GM12878 (cell line): Measurements from ENCODE around the gene SELENBP1.

ENCODE experiments used
- EZH2 ChIP-seq: IDR thresholded peaks from 2 replicates; pipeline ENCODE4 v1.6.1; 2012; ENCODE audit warnings: low read depth, mild to moderate bottlenecking, control low read depth, inconsistent platforms, low read length, borderline replicate concordance; ENCODE audit not compliant: control insufficient read depth
- FOXM1 ChIP-seq: IDR thresholded peaks from 2 replicates; pipeline ENCODE4 v1.6.1; 2012; ENCODE audit warnings: low read depth, mild to moderate bottlenecking, inconsistent platforms, low read length, moderate library complexity
- POLR2A ChIP-seq: IDR thresholded peaks from 2 replicates; pipeline ENCODE4 v1.6.1; 2011; ENCODE audit warnings: low read depth, mild to moderate bottlenecking, low read length
- POLR2AphosphoS5 ChIP-seq: IDR thresholded peaks from 2 replicates; pipeline ENCODE4 v1.6.1; 2011; ENCODE audit warnings: mild to moderate bottlenecking, low read length, inconsistent platforms
- SMAD1 ChIP-seq: fragments of 450-650 bp; IDR thresholded peaks from 2 replicates; pipeline ENCODE4 v1.6.1; 2018; ENCODE audit warnings: mild to moderate bottlenecking, low read depth; ENCODE audit not compliant: partially characterized antibody
- SREBF2 ChIP-seq: IDR thresholded peaks from 2 replicates; pipeline ENCODE4 v1.6.1; 2012; ENCODE audit warnings: mild to moderate bottlenecking, low read length
- TCF3 ChIP-seq: IDR thresholded peaks from 2 replicates; pipeline ENCODE4 v1.6.1; 2012; ENCODE audit warnings: low read depth, mild to moderate bottlenecking, low read length, borderline replicate concordance; ENCODE audit not compliant: insufficient read depth
- TF ChIP-seq, protein P1 (sequence below), 3 experiments: IDR thresholded peaks in 2 of 3; conservative IDR thresholded peaks in 1 of 3; 2 replicates each; pipeline ENCODE4 v1.5.1; 2011; ENCODE audit warnings: low read depth in 3 of 3, low read length in 3 of 3, mild to moderate bottlenecking in 3 of 3, control low read depth in 2 of 3, moderate library complexity in 2 of 3, inconsistent platforms in 1 of 3, mixed read lengths in 1 of 3; ENCODE audit not compliant: control insufficient read depth in 2 of 3, insufficient read depth in 1 of 3; ENCODE audit errors: extremely low read depth in 1 of 3

GRCh38 chr1:151324390-151324930 is 48.0 kb downstream of the SELENBP1 start:
- TF ChIP-seq POLR2AphosphoS5 (no peak), TCF3 (no peak), SMAD1 (no peak), POLR2A (no peak), FOXM1 (no peak), SREBF2 (no peak), EZH2 (no peak)
- TF ChIP-seq, protein P1, sequence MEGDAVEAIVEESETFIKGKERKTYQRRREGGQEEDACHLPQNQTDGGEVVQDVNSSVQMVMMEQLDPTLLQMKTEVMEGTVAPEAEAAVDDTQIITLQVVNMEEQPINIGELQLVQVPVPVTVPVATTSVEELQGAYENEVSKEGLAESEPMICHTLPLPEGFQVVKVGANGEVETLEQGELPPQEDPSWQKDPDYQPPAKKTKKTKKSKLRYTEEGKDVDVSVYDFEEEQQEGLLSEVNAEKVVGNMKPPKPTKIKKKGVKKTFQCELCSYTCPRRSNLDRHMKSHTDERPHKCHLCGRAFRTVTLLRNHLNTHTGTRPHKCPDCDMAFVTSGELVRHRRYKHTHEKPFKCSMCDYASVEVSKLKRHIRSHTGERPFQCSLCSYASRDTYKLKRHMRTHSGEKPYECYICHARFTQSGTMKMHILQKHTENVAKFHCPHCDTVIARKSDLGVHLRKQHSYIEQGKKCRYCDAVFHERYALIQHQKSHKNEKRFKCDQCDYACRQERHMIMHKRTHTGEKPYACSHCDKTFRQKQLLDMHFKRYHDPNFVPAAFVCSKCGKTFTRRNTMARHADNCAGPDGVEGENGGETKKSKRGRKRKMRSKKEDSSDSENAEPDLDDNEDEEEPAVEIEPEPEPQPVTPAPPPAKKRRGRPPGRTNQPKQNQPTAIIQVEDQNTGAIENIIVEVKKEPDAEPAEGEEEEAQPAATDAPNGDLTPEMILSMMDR (IDR thresholded peaks at IDR 0.05 in 2 of 3, conservative IDR thresholded peaks at IDR 0.05 in 1 of 3; ENCODE audit: control insufficient read depth in 2 of 3, extremely low read depth in 1 of 3, insufficient read depth in 1 of 3, low read depth in 3 of 3, low read length in 3 of 3) = no peak
